ENCODE results near the gene UBR4. TPM values are rescaled to one million over a fixed set of nuclear protein-coding genes. Genes with fewer than 3 reads are reported as not detected.

UBR4 gene
- total RNA-seq, 1 experiment from 2014 or later, result 126 TPM

DNA sequence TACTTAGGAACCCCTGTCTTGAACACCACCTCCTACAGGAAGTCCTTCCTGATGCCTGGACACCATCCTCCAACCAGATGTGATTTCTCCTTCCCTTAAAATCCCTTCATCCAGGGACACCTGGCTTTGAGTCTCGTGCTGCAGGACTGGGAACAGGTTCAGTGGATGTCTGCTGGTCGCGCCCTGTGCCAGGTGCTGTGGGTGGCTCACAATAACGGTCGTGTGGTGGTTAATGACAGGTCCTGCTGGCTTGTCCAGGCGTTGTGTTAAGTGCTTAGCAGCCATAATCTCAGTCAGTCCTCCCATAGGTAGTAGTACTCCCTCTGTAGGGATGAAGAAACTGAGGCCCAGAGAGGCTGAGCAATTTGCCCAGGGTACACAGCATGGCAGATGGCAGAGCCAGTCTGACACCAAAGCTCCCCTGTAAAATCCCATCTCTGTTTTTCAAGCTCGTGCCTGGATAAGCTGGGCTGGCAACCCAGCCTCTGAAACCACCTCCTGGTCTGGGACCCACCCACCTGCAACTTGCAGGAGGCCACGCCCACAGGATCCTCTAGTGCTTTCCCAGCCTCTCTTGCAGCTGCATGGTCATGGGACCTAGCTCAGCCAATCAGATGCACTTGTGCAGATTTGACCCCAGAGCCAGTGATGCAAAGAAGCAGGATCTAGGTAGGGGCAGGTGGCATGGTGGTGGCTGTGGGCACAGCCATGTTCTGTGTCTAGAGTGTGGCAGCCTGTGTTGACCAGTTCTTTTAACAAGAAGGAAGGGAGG is 147.6 kb downstream of the UBR4 start:
- no peak for ATAC-seq
- peaks cover 14% of the 10 kb centered on the region for H3K4me1 ChIP-seq (ENCODE audit: control insufficient read depth, insufficient read depth, low read length)
- BruUV-seq (replicated peaks), result no TSS peak
- in situ Hi-C loops (cut with HindIII; ENCODE audit: low pct_unique_long_range_greater_than_20kb, low sequenced_read_pairs) (no loop called here), intact Hi-C loops (cut with micrococcal nuclease; ENCODE audit: unreplicated experiment) (no loop called here)
- H3K36me3 ChIP-seq (ENCODE audit: control insufficient read depth, insufficient read depth, low read length), result no peaks in the 10 kb centered on the region
- H3K27me3 ChIP-seq (ENCODE audit: control insufficient read depth, insufficient read depth, low read length), result no peaks in the 10 kb centered on the region
- H3K4me3 ChIP-seq (ENCODE audit: low read depth in 2 of 2, low read length in 2 of 2), result no peak overlapping the region
- no peak for TF ChIP-seq POLR2AphosphoS5 (IDR thresholded peaks at IDR 0.05; ENCODE audit: low read depth, low read length)
- H3K27ac ChIP-seq (ENCODE audit: low read length), result no peak overlapping the region
- POLR2A ChIA-PET, result no interaction called here
- no peak for DNase-seq (ENCODE audit: low read depth, low spot score)
- CTCF ChIA-PET, result no interaction called here
- no peaks in the 10 kb centered on the region for H3K9me3 ChIP-seq (ENCODE audit: control insufficient read depth, insufficient read depth, low read depth, low read length)

- no peak for DNase-seq (ENCODE audit: low read depth, low spot score)
- Histone ChIP-seq H3K4me3 (ENCODE audit: low read depth in 2 of 2, low read length in 2 of 2) (no peak overlapping the region), H3K27ac (ENCODE audit: low read length) (no peak overlapping the region), H3K9me3 (ENCODE audit: control insufficient read depth, insufficient read depth, low read depth, low read length) (no peaks in the 10 kb centered on the region), H3K4me1 (ENCODE audit: control insufficient read depth, insufficient read depth, low read length) (peaks cover 8% of the 10 kb centered on the region), H3K27me3 (ENCODE audit: control insufficient read depth, insufficient read depth, low read length) (no peaks in the 10 kb centered on the region), H3K36me3 (ENCODE audit: control insufficient read depth, insufficient read depth, low read length) (no peaks in the 10 kb centered on the region)
- no TSS peak for BruUV-seq (replicated peaks)
- no peak for ATAC-seq
- intact Hi-C loops (cut with micrococcal nuclease; ENCODE audit: unreplicated experiment), result no loop called here
- in situ Hi-C loops (cut with HindIII; ENCODE audit: low pct_unique_long_range_greater_than_20kb, low sequenced_read_pairs), result no loop called here
- TF ChIP-seq, protein P1, sequence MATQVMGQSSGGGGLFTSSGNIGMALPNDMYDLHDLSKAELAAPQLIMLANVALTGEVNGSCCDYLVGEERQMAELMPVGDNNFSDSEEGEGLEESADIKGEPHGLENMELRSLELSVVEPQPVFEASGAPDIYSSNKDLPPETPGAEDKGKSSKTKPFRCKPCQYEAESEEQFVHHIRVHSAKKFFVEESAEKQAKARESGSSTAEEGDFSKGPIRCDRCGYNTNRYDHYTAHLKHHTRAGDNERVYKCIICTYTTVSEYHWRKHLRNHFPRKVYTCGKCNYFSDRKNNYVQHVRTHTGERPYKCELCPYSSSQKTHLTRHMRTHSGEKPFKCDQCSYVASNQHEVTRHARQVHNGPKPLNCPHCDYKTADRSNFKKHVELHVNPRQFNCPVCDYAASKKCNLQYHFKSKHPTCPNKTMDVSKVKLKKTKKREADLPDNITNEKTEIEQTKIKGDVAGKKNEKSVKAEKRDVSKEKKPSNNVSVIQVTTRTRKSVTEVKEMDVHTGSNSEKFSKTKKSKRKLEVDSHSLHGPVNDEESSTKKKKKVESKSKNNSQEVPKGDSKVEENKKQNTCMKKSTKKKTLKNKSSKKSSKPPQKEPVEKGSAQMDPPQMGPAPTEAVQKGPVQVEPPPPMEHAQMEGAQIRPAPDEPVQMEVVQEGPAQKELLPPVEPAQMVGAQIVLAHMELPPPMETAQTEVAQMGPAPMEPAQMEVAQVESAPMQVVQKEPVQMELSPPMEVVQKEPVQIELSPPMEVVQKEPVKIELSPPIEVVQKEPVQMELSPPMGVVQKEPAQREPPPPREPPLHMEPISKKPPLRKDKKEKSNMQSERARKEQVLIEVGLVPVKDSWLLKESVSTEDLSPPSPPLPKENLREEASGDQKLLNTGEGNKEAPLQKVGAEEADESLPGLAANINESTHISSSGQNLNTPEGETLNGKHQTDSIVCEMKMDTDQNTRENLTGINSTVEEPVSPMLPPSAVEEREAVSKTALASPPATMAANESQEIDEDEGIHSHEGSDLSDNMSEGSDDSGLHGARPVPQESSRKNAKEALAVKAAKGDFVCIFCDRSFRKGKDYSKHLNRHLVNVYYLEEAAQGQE (IDR thresholded peaks at IDR 0.05; ENCODE audit: insufficient read depth in 1 of 2, low read depth in 2 of 2, low read length in 1 of 2), result no peak
- TF ChIP-seq TCF7L2 (IDR thresholded peaks at IDR 0.05; ENCODE audit: low read depth, low read length) (no peak), CTCF (IDR thresholded peaks at IDR 0.05) (no peak), POLR2AphosphoS5 (IDR thresholded peaks at IDR 0.05; ENCODE audit: low read depth, low read length) (no peak), SIN3A (IDR thresholded peaks at IDR 0.05; ENCODE audit: borderline replicate concordance, insufficient read depth, low read depth, low read length) (no peak)
- CTCF ChIA-PET, result no interaction called here
- POLR2A ChIA-PET, result no interaction called here
Measured at GRCh38 chr1:19061798-19062197, 148.3 kb downstream of the UBR4 start.

- DNase-seq (ENCODE audit: low read depth, low spot score) (no peak), ATAC-seq (no peak)
- Histone ChIP-seq H3K9me3 (ENCODE audit: control insufficient read depth, insufficient read depth, low read depth, low read length) (no peaks in the 10 kb centered on the region), H3K27me3 (ENCODE audit: control insufficient read depth, insufficient read depth, low read length) (no peaks in the 10 kb centered on the region), H3K27ac (ENCODE audit: low read length) (no peak overlapping the region), H3K36me3 (ENCODE audit: control insufficient read depth, insufficient read depth, low read length) (no peaks in the 10 kb centered on the region), H3K4me1 (ENCODE audit: control insufficient read depth, insufficient read depth, low read length) (peaks cover 3% of the 10 kb centered on the region), H3K4me3 (ENCODE audit: low read depth in 2 of 2, low read length in 2 of 2) (no peak overlapping the region)
- CTCF ChIA-PET, result no interaction called here
- no peak for TF ChIP-seq TCF7L2 (IDR thresholded peaks at IDR 0.05; ENCODE audit: low read depth, low read length)
- TF ChIP-seq CTCF (IDR thresholded peaks at IDR 0.05), result no peak
- TF ChIP-seq, protein P1 (IDR thresholded peaks at IDR 0.05; ENCODE audit: insufficient read depth in 1 of 2, low read depth in 2 of 2, low read length in 1 of 2), result no peak
- TF ChIP-seq SIN3A (IDR thresholded peaks at IDR 0.05; ENCODE audit: borderline replicate concordance, insufficient read depth, low read depth, low read length), result no peak
- no peak for TF ChIP-seq POLR2AphosphoS5 (IDR thresholded peaks at IDR 0.05; ENCODE audit: low read depth, low read length)
- intact Hi-C loops (cut with micrococcal nuclease; ENCODE audit: unreplicated experiment), result no loop called here
- BruUV-seq (replicated peaks), result no TSS peak
- in situ Hi-C loops (cut with HindIII; ENCODE audit: low pct_unique_long_range_greater_than_20kb, low sequenced_read_pairs), result no loop called here
- POLR2A ChIA-PET, result no interaction called here
Measured at GRCh38 chr1:19061343-19061742, 148.7 kb downstream of the UBR4 start.

Data from Panc1 (cell line).